ENCODE results near the gene TSEN34.
"Not testable (repeated sequence)": the region's sequence is repeated elsewhere in the genome, so short reads cannot be mapped to it uniquely, and the experiment has no call there.

DNA sequence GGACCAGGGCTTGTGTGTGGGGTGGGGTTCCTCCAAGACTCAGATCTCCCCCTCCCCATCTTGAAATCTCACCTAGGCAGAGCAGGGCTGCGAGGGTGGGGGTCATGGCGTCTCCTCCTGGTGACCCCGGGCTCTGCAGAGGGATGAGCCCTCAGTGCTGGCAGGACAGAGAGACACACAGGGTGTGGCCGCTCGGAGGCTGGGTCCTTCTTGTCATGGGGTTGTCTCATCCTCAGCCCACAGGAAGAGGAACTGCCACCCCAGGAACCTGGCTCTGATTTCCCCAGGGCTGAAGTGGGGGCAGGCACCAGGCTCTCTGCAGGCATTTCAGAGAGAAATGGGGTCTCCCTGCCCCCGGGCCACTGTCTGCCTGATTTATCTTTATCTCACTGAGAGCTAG lies 51.5 kb downstream of the TSEN34 start, which contains the start of gene LILRA6:
- not testable (repeated sequence) for TF ChIP-seq POLR2A (IDR thresholded peaks at IDR 0.05; ENCODE audit: low read length); GATA1 (IDR thresholded peaks at IDR 0.05; ENCODE audit: low read depth, low read length)

Data from erythroblast (primary cell).